ENCODE results near the gene SLC13A5. TPM values are rescaled to one million over a fixed set of nuclear protein-coding genes. Genes with fewer than 3 reads are reported as not detected.
"Not testable (repeated sequence)": the region's sequence is repeated elsewhere in the genome, so short reads cannot be mapped to it uniquely, and the experiment has no call there.

SLC13A5 gene
- total RNA-seq, 1 donor from 2014 or later: 273 TPM

DNA sequence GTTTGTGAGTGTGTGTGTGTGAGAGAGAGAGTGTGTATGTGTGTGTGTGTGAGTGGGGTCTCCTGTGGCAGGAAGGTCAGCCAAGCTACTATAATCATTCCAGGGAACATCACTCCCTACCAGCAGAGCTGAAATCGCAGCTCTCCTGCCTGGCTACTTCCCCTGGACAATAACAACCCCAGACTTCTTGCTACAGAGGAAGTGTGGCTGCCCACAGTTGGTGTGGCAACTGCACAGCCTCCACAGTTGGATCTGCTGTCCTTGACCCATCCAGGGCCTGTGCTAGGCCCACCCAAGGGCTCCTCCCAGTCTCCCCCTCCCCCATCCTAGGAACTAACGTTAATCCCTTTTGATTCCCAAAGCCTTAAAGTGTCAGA, 1.5 kb downstream of the SLC13A5 start:
- DNase-seq (ENCODE audit: low spot score) (peak; percentile 62), ATAC-seq (peak; percentile 3)

DNA sequence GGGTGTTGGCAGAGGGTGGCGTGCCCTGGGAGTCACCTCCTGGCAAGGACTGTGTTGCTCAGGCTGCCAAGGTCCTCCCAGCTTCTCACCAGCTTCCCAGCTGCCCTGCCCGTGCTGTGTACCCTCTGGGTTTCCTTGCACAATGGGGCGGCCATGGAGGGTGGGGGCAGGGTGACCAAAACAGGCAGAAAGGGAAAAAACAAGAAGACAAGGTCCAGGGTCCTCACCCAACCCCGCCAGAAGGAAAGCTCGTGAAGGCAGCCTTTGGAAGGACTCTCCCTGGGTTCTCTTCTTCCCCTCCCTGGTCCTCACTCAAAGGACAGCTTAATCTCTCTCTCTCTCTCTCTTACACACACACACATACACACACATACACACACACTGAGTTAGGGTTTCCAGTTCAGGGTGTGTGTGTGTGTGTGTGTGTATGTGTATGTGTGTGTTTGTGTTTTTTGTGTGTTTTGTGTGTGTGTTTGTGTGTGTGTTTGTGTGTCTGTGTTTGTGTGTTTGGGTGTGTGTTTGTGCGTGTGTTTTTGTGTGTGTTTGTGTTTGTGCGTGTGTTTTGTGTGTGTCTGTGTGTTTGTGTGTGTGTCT, 2.0 kb downstream of the SLC13A5 start:
- ATAC-seq: peak; percentile 51
- DNase-seq (ENCODE audit: low spot score): peak; percentile 97

DNA sequence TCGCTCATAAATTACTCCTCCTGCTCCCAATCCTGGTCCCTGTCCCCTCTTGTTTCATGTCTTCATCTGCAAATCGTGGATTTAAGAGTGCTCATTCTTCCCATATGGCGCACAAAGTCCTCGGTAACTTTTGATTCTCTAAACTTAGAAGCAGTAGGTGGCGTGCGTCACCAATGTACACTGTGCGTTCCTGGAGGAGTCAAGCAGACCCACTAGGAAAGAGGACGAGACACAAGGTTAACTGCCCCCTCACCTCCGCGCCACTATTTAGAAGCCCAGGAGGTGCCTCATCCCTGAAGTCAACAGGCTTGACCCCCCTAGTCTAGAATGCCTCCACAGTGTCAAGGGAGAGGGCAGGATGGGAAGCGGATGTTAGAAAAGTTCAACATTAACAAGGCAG, 2.9 kb downstream of the SLC13A5 start:
- ATAC-seq (peak; percentile 1), DNase-seq (ENCODE audit: low spot score) (peak; percentile 60)

DNA sequence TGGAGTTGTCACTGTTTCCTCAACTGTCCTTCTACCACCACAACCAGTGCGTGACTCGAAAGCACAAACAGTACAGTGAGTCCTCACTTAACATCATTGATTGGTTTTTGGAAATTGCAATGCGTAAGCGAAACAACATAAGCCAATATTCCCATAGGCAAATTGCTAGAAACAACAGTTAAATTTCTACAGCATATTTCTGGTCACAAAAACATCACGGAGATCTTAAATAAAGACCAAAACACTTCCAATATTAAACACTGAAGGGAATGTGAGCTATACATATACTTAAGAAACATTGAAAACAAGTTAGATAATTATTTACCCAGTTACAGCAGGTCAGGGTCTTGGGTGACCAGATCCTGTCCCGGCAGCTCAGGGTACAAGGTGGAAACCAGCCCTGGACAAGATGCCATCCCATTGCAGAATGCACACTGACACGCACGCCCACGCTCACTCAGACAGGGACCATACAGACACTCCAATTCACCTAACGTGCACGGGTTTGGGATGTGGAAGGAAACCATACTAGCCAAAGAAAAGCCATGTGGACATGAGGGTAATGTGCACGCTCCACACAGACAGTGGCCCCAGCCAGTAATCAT, 4.7 kb downstream of the SLC13A5 start:
- ATAC-seq (peak; percentile 2), DNase-seq (ENCODE audit: low spot score) (peak; percentile 82)

DNA sequence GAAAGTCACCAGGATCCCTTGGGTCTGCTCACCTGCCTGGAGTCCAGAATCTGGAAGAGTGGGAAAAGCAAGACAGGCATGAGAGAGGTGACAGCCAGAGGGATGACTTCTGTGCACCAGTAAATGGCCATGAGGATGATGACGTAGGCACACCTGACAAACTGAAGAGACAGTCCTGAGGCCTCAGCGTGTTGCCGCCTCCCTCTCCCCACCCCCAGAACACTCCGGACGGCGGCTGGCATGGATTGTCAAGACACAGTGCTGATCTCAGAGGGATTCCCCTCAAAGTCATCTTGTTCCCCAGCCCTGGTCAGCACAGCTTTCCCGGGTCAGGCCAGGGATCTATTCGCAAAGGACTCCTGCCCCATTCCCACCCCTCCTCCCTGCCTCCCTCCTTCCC, 6.2 kb downstream of the SLC13A5 start:
- DNase-seq (ENCODE audit: low spot score) (peak; percentile 44), ATAC-seq (no peak)

DNA sequence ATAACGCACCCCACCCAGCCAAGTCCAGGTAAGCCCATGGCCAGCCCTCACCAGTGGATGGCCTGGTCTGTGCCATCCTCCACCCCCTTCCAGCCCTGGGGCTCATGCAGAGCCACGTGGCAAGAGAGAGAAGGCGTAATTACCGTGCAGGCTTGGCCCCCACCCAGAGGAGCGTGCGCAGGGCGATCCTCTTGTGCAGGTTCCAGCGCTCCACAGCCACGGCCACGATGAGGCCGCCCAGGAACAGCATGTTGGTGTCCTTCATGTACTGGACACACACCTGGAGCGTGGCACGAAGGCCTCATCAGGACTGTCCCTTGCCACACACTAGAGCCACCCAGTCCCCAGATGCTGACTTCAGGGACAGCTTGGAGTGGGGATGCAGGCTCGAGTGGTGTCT, 6.7 kb downstream of the SLC13A5 start:
- ATAC-seq (peak; percentile 35), DNase-seq (ENCODE audit: low spot score) (peak; percentile 88)

DNA sequence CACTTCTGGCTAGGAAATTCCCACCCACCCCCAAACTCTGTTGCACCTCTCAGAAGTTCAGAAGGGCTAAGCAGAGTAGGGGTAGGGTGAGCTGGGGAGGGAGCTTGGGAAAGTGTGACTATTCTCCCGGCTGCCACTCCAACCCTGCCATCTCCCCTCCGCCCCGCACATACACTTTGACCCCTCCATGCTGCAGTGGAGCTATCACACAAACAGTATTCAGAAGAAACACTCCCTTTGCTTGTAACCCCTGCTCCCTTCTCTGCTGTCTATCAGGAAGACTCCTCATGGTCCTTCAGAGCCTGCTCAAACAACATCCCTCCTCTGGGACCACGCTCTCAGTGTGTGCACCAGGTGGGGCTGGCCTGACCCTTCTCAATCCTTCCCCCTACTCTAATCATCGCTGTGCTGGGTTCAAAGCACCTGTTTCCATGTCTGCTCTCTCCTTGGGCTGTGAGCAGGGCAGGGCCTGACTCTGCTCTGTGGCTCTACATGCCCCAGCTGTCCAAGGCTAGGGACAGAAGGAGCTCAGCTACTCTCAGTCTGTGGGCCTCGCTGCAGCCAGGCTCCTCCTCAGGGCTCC, 8.6 kb downstream of the SLC13A5 start:
- no peak for DNase-seq (ENCODE audit: low spot score)

DNA sequence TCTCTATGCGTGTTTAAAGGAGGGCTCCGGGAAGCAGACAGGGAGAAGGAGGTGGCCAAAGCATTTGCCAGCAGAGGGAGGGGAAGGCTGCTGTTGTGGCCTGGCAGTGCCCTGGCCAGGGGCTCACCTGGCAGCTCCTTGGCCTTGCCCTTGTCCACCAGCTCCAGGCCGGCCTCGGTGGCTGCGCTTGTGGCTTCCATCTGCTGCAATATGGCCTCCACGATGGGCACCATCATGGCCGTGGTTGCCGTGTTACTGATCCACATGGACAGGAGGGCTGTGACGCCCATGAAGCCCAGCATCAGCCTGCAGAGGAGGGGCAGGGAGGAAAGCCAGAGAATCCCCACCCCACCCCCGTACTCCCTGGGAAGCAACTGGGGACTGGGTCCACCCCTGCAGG, 9.4 kb downstream of the SLC13A5 start:
- ATAC-seq (no peak), DNase-seq (ENCODE audit: low spot score) (no peak)

More for the DNA sequence above, 8.6 kb downstream of the SLC13A5 start:
- no peak for ATAC-seq

DNA sequence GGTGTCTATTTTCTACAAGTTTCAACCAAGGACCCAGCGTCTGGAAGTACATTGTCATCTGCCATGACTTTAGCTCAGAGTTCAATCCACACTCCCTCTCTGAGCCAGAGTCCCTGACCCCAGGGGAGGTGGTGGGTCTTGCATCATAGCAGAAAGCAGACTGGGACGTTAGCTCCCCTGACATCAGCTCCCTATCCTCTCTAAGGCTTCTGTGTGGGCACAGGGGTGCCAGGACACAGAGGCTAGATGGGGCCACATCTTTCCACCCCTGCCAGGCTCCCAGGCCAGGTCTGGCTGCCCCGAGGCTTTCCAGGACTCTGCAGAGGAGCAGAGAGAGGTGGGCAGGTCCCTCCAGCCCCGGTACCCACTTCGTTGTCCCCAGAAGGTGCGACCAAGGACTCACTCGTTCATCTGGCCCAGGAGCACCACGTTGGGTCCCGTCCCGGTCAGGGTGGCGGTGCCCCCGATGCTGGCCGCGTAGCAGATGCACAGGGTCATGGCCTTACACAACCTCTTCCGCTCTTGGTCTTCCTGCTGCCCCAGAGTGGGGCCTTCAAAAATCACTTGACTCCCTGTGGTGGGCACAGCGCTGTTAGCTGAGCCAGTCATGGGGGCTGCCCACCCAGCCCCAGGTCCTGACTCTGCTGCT, 10.5 kb downstream of the SLC13A5 start:
- ATAC-seq (peak; percentile 48), DNase-seq (ENCODE audit: low spot score) (peak; percentile 84)

DNA sequence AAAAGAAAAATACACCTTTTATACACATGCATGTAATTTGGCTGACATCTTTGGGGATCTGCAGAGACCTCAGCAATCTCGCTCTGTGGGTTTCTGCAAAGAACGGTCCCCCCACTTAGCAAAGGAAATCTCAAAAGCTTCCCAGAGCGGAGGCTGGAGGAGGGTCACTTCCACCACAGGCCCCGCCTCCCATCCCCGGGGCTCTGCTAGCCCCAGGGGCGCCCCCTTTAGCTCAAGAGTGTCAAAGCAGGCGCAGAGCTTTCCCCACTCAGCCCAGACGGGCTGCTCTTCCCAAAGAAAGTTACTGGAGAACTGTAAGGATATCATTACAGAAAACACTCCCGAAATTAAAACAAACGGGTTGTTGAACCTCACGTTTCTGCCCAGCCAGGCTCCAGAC, 11.4 kb downstream of the SLC13A5 start:
- ATAC-seq: no peak
- no peak for DNase-seq (ENCODE audit: low spot score)

DNA sequence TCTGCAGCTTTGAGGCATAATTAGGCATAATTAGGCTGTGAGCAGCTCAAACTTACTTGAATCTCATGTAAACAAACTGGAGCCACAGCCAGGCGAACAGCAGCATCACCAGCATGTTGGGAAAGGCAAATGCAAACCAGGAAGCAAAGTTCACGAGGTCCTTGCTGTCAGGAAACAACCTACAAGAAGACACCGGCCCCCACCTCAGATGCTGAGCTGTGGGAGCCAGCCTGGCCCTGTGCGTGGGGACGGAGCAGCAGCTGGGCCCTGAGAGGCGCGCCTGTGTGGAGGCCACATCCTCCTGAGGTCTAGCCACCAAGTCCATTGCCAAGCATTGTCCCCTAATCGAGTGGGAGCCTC, 12.2 kb downstream of the SLC13A5 start:
- ATAC-seq: no peak
- DNase-seq (ENCODE audit: low spot score): no peak

DNA sequence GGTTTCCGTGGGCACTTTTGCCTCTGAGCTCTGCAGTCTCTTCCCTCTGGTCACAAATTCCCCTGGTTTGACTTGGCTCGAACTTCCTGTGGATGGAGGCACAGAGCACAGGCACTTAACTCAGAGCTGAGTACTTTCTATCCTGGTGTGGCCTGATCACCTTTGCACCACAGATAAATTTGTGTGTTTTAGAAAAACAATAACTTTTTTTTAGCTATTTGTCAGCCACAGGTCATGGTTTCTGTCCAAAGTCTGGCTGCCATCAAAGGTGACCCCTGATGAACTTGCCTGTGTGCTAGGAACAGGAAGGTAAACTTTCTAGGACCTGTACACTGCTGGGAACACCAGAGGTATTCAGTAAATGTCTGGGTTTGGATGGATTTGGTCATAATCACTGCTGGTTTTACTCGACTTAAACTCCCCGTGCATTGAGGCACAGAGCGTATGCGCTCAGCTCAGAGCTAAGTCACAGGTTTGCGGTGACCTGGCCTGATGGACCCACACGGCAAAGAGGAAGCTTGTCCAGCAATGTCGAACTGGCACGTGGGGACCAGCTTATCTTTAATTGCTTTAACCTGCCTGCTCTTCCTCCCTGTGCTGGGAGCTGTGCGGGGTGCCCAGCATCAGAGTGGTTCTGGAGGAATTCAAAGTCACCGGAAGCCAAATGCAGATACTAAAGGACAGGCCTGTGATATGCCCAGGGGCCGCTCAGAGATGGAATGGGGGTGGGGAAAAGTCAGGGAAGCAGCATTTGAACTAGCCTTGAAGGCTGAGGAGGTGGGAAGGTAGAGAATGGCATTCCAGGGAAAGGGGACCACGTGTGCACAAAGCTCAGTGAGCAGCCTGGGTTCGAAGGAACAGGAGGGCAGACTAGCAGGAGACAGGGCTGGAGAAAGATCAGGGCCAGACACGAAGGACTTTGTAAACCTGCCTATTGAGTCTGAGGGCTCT, 12.9 kb downstream of the SLC13A5 start:
- peak; percentile 68 for ATAC-seq
- DNase-seq (ENCODE audit: low spot score): peak; percentile 89

DNA sequence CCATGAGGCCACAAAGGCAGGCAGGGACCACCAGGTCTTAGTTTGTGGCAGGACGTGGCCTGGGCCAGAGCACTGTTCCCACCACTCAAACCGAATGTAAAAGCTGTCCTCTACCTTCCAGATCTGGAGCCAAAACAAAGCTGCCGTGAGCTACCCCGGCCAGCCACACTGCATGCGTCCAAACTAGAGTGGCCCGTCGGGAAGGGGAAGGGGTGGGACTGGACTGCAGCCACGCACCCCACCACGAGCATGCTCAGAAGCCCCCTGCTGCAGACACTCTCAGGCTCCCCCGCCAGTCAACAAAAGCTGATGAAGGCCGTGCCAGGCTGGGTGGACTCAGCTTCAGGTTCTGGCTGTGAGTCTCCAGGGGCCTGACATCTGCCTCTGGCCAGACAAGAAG, 15.2 kb downstream of the SLC13A5 start:
- ATAC-seq: no peak
- DNase-seq (ENCODE audit: low spot score): no peak

DNA sequence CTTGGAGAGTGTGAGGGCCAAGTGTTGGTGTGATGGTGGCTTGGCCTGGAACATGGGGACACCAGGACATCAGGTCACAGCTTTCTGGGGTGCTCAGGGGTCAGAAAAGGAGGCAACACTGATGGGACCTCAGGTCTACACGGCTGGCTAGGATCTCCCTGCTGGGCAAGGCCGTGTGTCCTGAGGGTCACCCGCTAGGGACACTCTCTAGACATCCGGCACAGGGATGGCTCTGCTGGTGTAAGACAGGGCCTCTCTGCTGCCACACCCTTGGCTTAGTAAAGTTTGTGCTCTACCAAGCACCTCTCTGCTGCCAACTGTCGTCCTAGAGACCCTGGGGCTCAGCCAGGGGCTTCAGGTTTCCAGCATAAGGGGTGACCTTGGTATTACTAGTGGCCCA, 16.3 kb downstream of the SLC13A5 start:
- DNase-seq (ENCODE audit: low spot score) (no peak), ATAC-seq (no peak)

DNA sequence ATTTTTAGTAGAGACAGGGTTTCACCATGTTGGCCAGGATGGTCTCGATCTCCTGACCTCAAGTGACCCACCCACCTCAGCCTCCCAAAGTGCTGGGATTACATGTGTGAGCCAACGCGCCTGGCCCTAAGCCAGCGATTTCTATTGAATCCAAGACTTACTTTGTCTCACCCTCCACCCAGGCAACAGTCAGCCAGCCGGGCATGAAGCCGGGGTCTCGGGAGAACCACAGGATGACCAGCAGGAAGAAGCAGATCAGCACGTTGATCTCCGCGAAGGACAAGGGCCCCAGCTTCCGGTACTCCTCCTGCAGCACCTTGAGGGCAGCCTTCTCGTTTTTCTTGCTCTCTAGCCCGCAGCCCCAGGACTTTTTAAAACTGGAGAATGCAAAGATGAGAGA, 17.6 kb downstream of the SLC13A5 start:
- DNase-seq (ENCODE audit: low spot score): no peak
- no peak for ATAC-seq

DNA sequence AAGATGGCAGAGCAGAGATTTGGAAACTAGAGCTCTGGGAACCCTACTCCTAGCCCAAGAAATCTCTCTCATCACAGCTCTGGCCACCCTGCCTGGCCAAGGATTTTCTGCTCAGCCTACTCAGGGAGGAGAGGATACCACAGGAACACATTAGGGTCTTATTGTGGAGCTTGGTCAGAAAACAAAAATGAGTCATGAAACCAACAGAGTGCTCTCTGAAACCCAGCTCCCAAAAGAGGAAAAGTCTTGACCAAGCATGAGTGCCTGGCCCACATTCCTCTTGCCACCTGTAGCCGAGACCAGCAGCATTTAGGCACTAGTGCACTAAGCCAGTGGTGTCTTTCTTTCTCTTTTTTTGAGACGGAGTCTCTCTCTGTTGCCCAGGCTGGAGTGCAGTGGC, 18.1 kb downstream of the SLC13A5 start:
- ATAC-seq (no peak), DNase-seq (ENCODE audit: low spot score) (no peak)

DNA sequence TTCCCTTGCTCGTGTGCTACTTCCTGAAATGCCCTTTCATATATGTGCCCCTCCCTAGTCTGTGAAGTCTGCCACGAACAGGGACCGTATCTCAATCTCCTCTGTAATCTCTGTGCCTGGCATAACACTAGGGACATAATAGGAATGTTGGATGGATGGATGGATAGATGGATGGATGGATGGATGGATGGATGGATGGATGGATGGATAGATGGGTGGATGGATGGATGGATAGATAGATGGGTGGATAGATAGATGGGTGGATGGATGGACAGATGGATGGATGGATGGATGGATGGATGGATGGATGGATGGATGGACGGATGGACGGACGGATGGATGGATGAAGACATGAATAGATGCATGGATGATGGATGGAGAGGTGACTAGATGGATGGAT, 21.2 kb downstream of the SLC13A5 start:
- not testable (repeated sequence) for ATAC-seq; DNase-seq (ENCODE audit: low spot score)

DNA sequence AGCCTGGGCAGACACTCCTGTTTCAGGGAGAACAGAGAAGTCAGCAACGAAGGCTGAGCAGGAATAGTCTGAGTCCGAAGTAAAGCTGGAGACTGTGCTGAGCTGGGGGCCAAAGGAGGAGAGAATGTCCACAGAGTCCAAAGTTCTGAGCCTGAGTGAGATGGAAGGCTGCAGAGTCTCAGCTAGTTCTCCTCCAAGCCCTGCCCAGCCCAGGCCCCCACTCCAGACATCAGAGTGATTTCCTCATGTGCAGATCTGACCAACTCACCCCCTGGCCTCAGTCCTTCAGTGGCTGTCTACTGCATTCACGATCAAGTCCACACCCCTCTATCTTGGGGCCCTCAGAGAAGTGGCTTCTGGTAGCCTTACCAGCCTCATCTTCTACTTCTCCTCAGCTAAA, 21.6 kb downstream of the SLC13A5 start:
- ATAC-seq: no peak

DNA sequence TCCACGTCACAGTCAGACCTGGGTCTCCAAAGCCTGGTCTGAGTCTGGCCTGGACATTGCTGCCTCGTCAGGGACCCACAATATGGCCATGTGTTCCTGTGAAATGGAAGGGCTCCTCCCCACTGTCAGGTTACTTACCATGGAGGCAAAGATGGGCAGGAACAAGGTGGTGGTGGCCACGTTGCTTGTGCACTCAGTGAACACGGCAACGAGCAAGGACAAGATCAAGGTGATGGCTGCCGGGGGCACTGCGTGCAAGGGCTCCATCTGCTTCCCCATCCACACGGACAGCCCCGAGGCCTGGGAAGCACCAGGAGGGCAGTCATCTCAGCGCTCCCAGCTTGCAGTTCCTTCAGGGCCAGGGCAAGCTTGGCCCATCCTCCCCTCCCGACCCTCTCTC, 22.5 kb downstream of the SLC13A5 start:
- peak; percentile 4 for ATAC-seq
- DNase-seq (ENCODE audit: low spot score): no peak

More for the DNA sequence above, 21.6 kb downstream of the SLC13A5 start:
- DNase-seq (ENCODE audit: low spot score): no peak

DNA sequence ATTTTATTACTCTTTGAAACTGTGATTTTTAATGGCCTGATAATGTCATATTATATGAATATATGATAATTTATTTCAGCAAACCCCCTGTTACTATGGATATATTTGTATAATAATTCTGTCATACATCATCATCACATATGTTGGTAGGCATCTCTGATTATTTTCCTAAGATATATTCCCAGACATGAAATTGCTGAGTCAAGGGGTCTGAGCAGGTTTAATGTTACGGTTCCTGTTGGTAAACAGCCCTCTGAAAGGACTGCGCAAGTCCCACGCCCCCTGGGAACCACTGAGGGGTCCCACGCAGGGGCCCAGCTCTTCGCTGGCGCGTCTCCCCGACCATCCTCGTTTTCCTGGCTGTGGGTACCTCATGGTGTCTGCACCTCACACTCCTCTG, 24.2 kb downstream of the SLC13A5 start:
- ATAC-seq (no peak), DNase-seq (ENCODE audit: low spot score) (no peak)

DNA sequence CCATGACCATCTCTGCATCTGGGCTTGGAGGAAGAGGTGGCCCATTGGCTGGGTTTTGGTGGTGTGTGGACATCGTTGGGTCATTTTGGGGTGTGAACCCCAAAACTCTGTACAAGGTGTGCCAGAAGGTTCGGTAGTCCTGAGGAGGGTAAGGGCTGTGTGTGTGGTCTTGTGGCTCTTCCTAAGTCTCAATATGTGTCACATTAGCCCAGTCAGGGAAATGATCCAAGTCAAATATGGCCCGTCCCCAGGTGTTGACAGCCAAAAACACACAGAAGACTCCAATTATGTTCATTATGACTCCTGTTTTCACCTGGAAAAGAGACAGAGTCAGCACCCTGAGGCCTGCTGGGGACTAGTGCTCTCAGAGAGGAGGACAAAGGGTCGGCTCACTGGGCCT, 27.1 kb downstream of the SLC13A5 start:
- ATAC-seq (peak; percentile 25), DNase-seq (ENCODE audit: low spot score) (no peak)
